ENCODE data around the gene ANTXR1. TPM values are rescaled to one million over a fixed set of nuclear protein-coding genes. Genes with fewer than 3 reads are reported as not detected.
A peak's percentile ranks its signal among the peaks of the same experiment; 100 is the strongest.

The ANTXR1 gene
- total and polyA plus RNA-seq, 2 experiments from 2014 or later: 128 to 191 TPM

- Histone ChIP-seq H3K36me3 (ENCODE audit: low read depth) (peaks cover 14% of the 10 kb centered on the region; the same call in 1 of the 2 replicates), H3K79me2 (ENCODE audit: insufficient read depth) (no peaks in the 10 kb centered on the region; the same call in 1 of the 2 replicates), H3K9me2 (ENCODE audit: insufficient read depth) (no peaks in the 10 kb centered on the region), H3K9ac (no peak overlapping the region), H3K9me3 (ENCODE audit: low read depth) (no peaks in the 10 kb centered on the region), H3F3A (ENCODE audit: insufficient read depth) (peaks cover 66% of the 10 kb centered on the region), H3K4me2 (ENCODE audit: unreplicated experiment) (no peak overlapping the region), H4K20me1 (ENCODE audit: insufficient read depth) (no peaks in the 10 kb centered on the region), H2AFZ (no peak overlapping the region), H3K4me3 (no peak overlapping the region), H3K27ac (no peak overlapping the region), H3K27me3 (replicated peaks; ENCODE audit: insufficient read depth) (no peaks in the 10 kb centered on the region), H3K4me1 (ENCODE audit: insufficient read depth) (peaks cover 68% of the 10 kb centered on the region)
- TF ChIP-seq EZH2phosphoT487 (IDR thresholded peaks at IDR 0.05; ENCODE audit: insufficient read depth, low read depth): no peak
- TF ChIP-seq EZH2 (IDR thresholded peaks at IDR 0.05; ENCODE audit: insufficient read depth, poor library complexity, severe bottlenecking): no peak
- in situ Hi-C loops (cut with MboI): no loop called here
- 67 to 68% methylated on average over 5 of the region's 5 CpGs for WGBS, 2 experiments (ENCODE audit: low coverage in 1 of 2, low lambda C conversion rate in 2 of 2, missing lambda C conversion rate in 2 of 2)
- DNase-seq: no peak
Measured at GRCh38 chr2:69166812-69167468, 154.0 kb downstream of the ANTXR1 start.

- Histone ChIP-seq H2AFZ (no peak overlapping the region), H3K9me3 (ENCODE audit: low read depth) (no peaks in the 10 kb centered on the region), H3K4me1 (ENCODE audit: insufficient read depth) (peaks cover 66% of the 10 kb centered on the region), H3K4me2 (ENCODE audit: unreplicated experiment) (no peak overlapping the region), H3K9me2 (ENCODE audit: insufficient read depth) (no peaks in the 10 kb centered on the region), H4K20me1 (ENCODE audit: insufficient read depth) (no peaks in the 10 kb centered on the region), H3K79me2 (ENCODE audit: insufficient read depth) (no peaks in the 10 kb centered on the region; the same call in 1 of the 2 replicates), H3K27me3 (replicated peaks; ENCODE audit: insufficient read depth) (no peaks in the 10 kb centered on the region), H3K4me3 (no peak overlapping the region), H3K9ac (no peak overlapping the region), H3F3A (ENCODE audit: insufficient read depth) (peaks cover 61% of the 10 kb centered on the region), H3K27ac (no peak overlapping the region), H3K36me3 (ENCODE audit: low read depth) (peaks cover 17% of the 10 kb centered on the region; the same call in 1 of the 2 replicates)
- TF ChIP-seq EZH2phosphoT487 (IDR thresholded peaks at IDR 0.05; ENCODE audit: insufficient read depth, low read depth) (no peak), EZH2 (IDR thresholded peaks at IDR 0.05; ENCODE audit: insufficient read depth, poor library complexity, severe bottlenecking) (no peak)
- 51 to 60% methylated on average over 4 of the region's 4 CpGs for WGBS, 2 experiments (ENCODE audit: low coverage in 1 of 2, low lambda C conversion rate in 2 of 2, missing lambda C conversion rate in 2 of 2)
- no peak for DNase-seq
- in situ Hi-C loops (cut with MboI): no loop called here
Measured at GRCh38 chr2:69167469-69167822, 154.5 kb downstream of the ANTXR1 start.

GRCh38 chr2:69168144-69168813 is 155.3 kb downstream of the ANTXR1 start:
- TF ChIP-seq EZH2 (IDR thresholded peaks at IDR 0.05; ENCODE audit: insufficient read depth, poor library complexity, severe bottlenecking): no peak
- TF ChIP-seq EZH2phosphoT487 (IDR thresholded peaks at IDR 0.05; ENCODE audit: insufficient read depth, low read depth): no peak
- Histone ChIP-seq H3K36me3 (ENCODE audit: low read depth) (peaks cover 21% of the 10 kb centered on the region; the same call in 1 of the 2 replicates), H2AFZ (no peak overlapping the region), H3K9me2 (ENCODE audit: insufficient read depth) (no peaks in the 10 kb centered on the region), H3K79me2 (ENCODE audit: insufficient read depth) (no peaks in the 10 kb centered on the region; the same call in 1 of the 2 replicates), H4K20me1 (ENCODE audit: insufficient read depth) (no peaks in the 10 kb centered on the region), H3K4me2 (ENCODE audit: unreplicated experiment) (no peak overlapping the region), H3F3A (ENCODE audit: insufficient read depth) (peaks cover 55% of the 10 kb centered on the region), H3K27me3 (replicated peaks; ENCODE audit: insufficient read depth) (no peaks in the 10 kb centered on the region), H3K9ac (no peak overlapping the region), H3K27ac (no peak overlapping the region), H3K4me1 (ENCODE audit: insufficient read depth) (peaks cover 59% of the 10 kb centered on the region), H3K4me3 (no peak overlapping the region), H3K9me3 (ENCODE audit: low read depth) (no peaks in the 10 kb centered on the region)
- in situ Hi-C loops (cut with MboI): no loop called here
- no peak for DNase-seq
- WGBS, 2 experiments (ENCODE audit: low coverage in 1 of 2, low lambda C conversion rate in 2 of 2, missing lambda C conversion rate in 2 of 2): 80 to 89% methylated on average over 3 of the region's 3 CpGs

- 70 to 85% methylated on average over 6 of the region's 6 CpGs for WGBS, 2 experiments (ENCODE audit: low coverage in 1 of 2, low lambda C conversion rate in 2 of 2, missing lambda C conversion rate in 2 of 2)
- Histone ChIP-seq H3K27me3 (replicated peaks; ENCODE audit: insufficient read depth) (no peaks in the 10 kb centered on the region), H3F3A (ENCODE audit: insufficient read depth) (peaks cover 50% of the 10 kb centered on the region), H3K4me2 (ENCODE audit: unreplicated experiment) (no peak overlapping the region), H3K36me3 (ENCODE audit: low read depth) (peaks cover 21% of the 10 kb centered on the region; the same call in 1 of the 2 replicates), H2AFZ (no peak overlapping the region), H3K79me2 (ENCODE audit: insufficient read depth) (no peaks in the 10 kb centered on the region; the same call in 1 of the 2 replicates), H3K4me1 (ENCODE audit: insufficient read depth) (peaks cover 55% of the 10 kb centered on the region), H3K9ac (peak overlapping the region; percentile 52), H3K4me3 (no peak overlapping the region), H3K9me3 (ENCODE audit: low read depth) (no peaks in the 10 kb centered on the region), H3K27ac (peak overlapping the region; percentile 68), H3K9me2 (ENCODE audit: insufficient read depth) (no peaks in the 10 kb centered on the region), H4K20me1 (ENCODE audit: insufficient read depth) (no peaks in the 10 kb centered on the region)
- TF ChIP-seq EZH2phosphoT487 (IDR thresholded peaks at IDR 0.05; ENCODE audit: insufficient read depth, low read depth) (no peak), EZH2 (IDR thresholded peaks at IDR 0.05; ENCODE audit: insufficient read depth, poor library complexity, severe bottlenecking) (no peak)
- in situ Hi-C loops (cut with MboI): no loop called here
- no peak for DNase-seq
Measured at GRCh38 chr2:69168950-69169654, 156.1 kb downstream of the ANTXR1 start.
